Activated CD4-positive, alpha-beta T cell treated with anti-CD3 and anti-CD28 coated beads, Interleukin-10, Interleukin-2, amounts not matched to agents 100 ng/mL and 50 ng/mL, durations not matched to agents 16 hours and 8 hours (primary cell): ENCODE data around the gene GAREM1.

Experiments used
- DNase-seq: peaks from one replicate; pipeline ENCODE4 v3.0.0-alpha.2; 2020

The GAREM1 gene

GRCh38 chr18:32455361-32455760 lies 15.3 kb downstream of the GAREM1 start:
- no peak for DNase-seq

GRCh38 chr18:32454593-32454992 lies 16.1 kb downstream of the GAREM1 start:
- DNase-seq: no peak

- DNase-seq: no peak
Observed at GRCh38 chr18:32450874-32451273, 19.8 kb downstream of the GAREM1 start.

- no peak for DNase-seq
Observed at GRCh38 chr18:32450026-32450691, 20.5 kb downstream of the GAREM1 start.

GRCh38 chr18:32446780-32447179 lies 23.9 kb downstream of the GAREM1 start:
- DNase-seq: no peak

- no peak for DNase-seq
Observed at GRCh38 chr18:32445846-32446245, 24.8 kb downstream of the GAREM1 start.

GRCh38 chr18:32443706-32444215 lies 26.9 kb downstream of the GAREM1 start:
- DNase-seq: no peak

GRCh38 chr18:32443033-32443705 lies 27.5 kb downstream of the GAREM1 start:
- DNase-seq: no peak

- no peak for DNase-seq
Observed at GRCh38 chr18:32442575-32442974, 28.1 kb downstream of the GAREM1 start.

GRCh38 chr18:32441533-32441932 lies 29.1 kb downstream of the GAREM1 start:
- DNase-seq: no peak

GRCh38 chr18:32440518-32440917 lies 30.2 kb downstream of the GAREM1 start:
- no peak for DNase-seq

GRCh38 chr18:32439802-32440201 lies 30.9 kb downstream of the GAREM1 start:
- DNase-seq: peak; percentile 8

- peak; percentile 21 for DNase-seq
Observed at GRCh38 chr18:32439241-32439640, 31.4 kb downstream of the GAREM1 start.

- DNase-seq: no peak
Observed at GRCh38 chr18:32438173-32438572, 32.5 kb downstream of the GAREM1 start.

- no peak for DNase-seq
Observed at GRCh38 chr18:32437100-32437834, 33.4 kb downstream of the GAREM1 start.

- no peak for DNase-seq
Observed at GRCh38 chr18:32435631-32436500, 34.8 kb downstream of the GAREM1 start.

GRCh38 chr18:32431753-32432152 lies 38.9 kb downstream of the GAREM1 start:
- DNase-seq: no peak

GRCh38 chr18:32429402-32429801 lies 41.3 kb downstream of the GAREM1 start:
- DNase-seq: no peak

GRCh38 chr18:32427084-32427900 lies 43.4 kb downstream of the GAREM1 start:
- DNase-seq: no peak

GRCh38 chr18:32425466-32425865 lies 45.2 kb downstream of the GAREM1 start:
- DNase-seq: no peak

- DNase-seq: no peak
Observed at GRCh38 chr18:32424696-32425095, 46.0 kb downstream of the GAREM1 start.
